ENCODE results near the gene DNAJB7. TPM values are rescaled to one million over a fixed set of nuclear protein-coding genes. Genes with fewer than 3 reads are reported as not detected.
A peak's percentile ranks its signal among the peaks of the same experiment; 100 is the strongest.

DNAJB7 gene
- total RNA-seq, 5 donors from 2014 or later (not counting 1 experiment from before 2014, with no cell fraction given): not detected

- DNase-seq (no peak), ATAC-seq (replicated peaks in 1 of 4) (no peak)
- peak overlapping the region; percentile 46 to 52 for H3K27ac Mint-ChIP-seq
- Histone ChIP-seq H3K4me1 (ENCODE audit: control insufficient read depth in 1 of 2, extremely low read depth in 1 of 2, insufficient read depth in 2 of 2, low read length in 2 of 2) (peaks cover 11 to 23% of the 10 kb centered on the region in 2 experiments), H3K27me3 (replicated peaks in 1 of 2; ENCODE audit: control insufficient read depth in 2 of 2, extremely low read depth in 1 of 2, insufficient read depth in 2 of 2, low read length in 1 of 2) (no peaks in the 10 kb centered on the region), H3K27ac (ENCODE audit: low read length) (no peak overlapping the region), H3K4me3 (ENCODE audit: control insufficient read depth in 1 of 2, extremely low read depth in 1 of 2, low read length in 1 of 2) (peak overlapping the region; percentile 53 to 79), H3K9me3 (no peaks in the 10 kb centered on the region), H3K36me3 (ENCODE audit: control insufficient read depth in 2 of 2, extremely low read depth in 1 of 2, insufficient read depth in 1 of 2, low read length in 1 of 2) (peaks cover 5 to 7% of the 10 kb centered on the region in 2 donors)
- H3K9me3 Mint-ChIP-seq: no peaks in the 10 kb centered on the region
- POLR2A ChIA-PET: interaction anchor here in 1 of 2 donors (1.2 kb wide), 1 partner anchor 37 kb away, joined by 7 read pairs; the partner anchor contains the start of genes ST13 and XPNPEP3
- no CpG with 5 or more reads among the region's 4 CpGs for WGBS (ENCODE audit: insufficient coverage)
- H3K36me3 Mint-ChIP-seq: peaks cover 15% of the 10 kb centered on the region
- peak overlapping the region; percentile 70 to 97 (median 94) for H3K4me3 Mint-ChIP-seq
- CTCF ChIA-PET: interaction anchor here (0.6 kb wide), 3 partner anchors 35 to 93 kb away, joined by 3 to 9 read pairs (median 4); no protein-coding TSS in a partner anchor
- no peaks in the 10 kb centered on the region for H3K27me3 Mint-ChIP-seq
- H3K4me1 Mint-ChIP-seq: peaks cover 28 to 37% (median 34%) of the 10 kb centered on the region in 3 donors
Measured at GRCh38 chr22:40819599-40820140, 42.2 kb downstream of the DNAJB7 start.

- H3K27me3 Mint-ChIP-seq: no peaks in the 10 kb centered on the region
- Histone ChIP-seq H3K4me3 (ENCODE audit: control insufficient read depth in 1 of 2, extremely low read depth in 1 of 2, low read length in 1 of 2) (peak within 1 kb of the TSS; percentile 79 to 84), H3K4me1 (ENCODE audit: control insufficient read depth in 1 of 2, extremely low read depth in 1 of 2, insufficient read depth in 2 of 2, low read length in 2 of 2) (peaks cover 11 to 23% of the 10 kb centered on the region in 2 experiments), H3K27me3 (replicated peaks in 1 of 2; ENCODE audit: control insufficient read depth in 2 of 2, extremely low read depth in 1 of 2, insufficient read depth in 2 of 2, low read length in 1 of 2) (no peaks in the 10 kb centered on the region), H3K27ac (ENCODE audit: low read length) (peak within 1 kb of the TSS; percentile 32), H3K9me3 (no peaks in the 10 kb centered on the region), H3K36me3 (ENCODE audit: control insufficient read depth in 2 of 2, extremely low read depth in 1 of 2, insufficient read depth in 1 of 2, low read length in 1 of 2) (peaks cover 3 to 5% of the 10 kb centered on the region in 2 donors)
- CTCF ChIA-PET: interaction anchor here (0.6 to 0.7 kb wide), 8 partner anchors 36 to 1317 kb away, joined by 3 to 4 read pairs (median 3); partner anchors contain the start of genes MIEF1 (in 1 of the 2) and PHF5A (in 1 of the 2)
- H3K9me3 Mint-ChIP-seq: no peaks in the 10 kb centered on the region
- ATAC-seq (replicated peaks in 1 of 4) (peak; percentile 92 to 97 (median 94)), DNase-seq (peak; percentile 73 to 92 (median 85))
- POLR2A ChIA-PET: interaction anchor here in 1 of 2 donors (0.6 to 1.2 kb wide), 3 partner anchors 38 to 697 kb away, joined by 3 to 7 read pairs (median 3); partner anchors contain the start of genes ST13 and XPNPEP3
- H3K36me3 Mint-ChIP-seq: peaks cover 20% of the 10 kb centered on the region
- WGBS (ENCODE audit: insufficient coverage): under 1% methylated on average over 36 of the region's 61 CpGs
- H3K4me3 Mint-ChIP-seq: peak within 1 kb of the TSS; percentile 70 to 97 (median 94)
- H3K4me1 Mint-ChIP-seq: peaks cover 33 to 39% (median 39%) of the 10 kb centered on the region in 3 donors
- H3K27ac Mint-ChIP-seq: peak within 1 kb of the TSS; percentile 80 to 90
Measured at GRCh38 chr22:40818747-40819598, 42.9 kb downstream of the DNAJB7 start, which contains the start of gene SLC25A17. Gene SLC25A17, minus strand, starts transcription at chr22:40819346. Its CDS starts 98 bp downstream, at chr22:40819248.

DNA sequence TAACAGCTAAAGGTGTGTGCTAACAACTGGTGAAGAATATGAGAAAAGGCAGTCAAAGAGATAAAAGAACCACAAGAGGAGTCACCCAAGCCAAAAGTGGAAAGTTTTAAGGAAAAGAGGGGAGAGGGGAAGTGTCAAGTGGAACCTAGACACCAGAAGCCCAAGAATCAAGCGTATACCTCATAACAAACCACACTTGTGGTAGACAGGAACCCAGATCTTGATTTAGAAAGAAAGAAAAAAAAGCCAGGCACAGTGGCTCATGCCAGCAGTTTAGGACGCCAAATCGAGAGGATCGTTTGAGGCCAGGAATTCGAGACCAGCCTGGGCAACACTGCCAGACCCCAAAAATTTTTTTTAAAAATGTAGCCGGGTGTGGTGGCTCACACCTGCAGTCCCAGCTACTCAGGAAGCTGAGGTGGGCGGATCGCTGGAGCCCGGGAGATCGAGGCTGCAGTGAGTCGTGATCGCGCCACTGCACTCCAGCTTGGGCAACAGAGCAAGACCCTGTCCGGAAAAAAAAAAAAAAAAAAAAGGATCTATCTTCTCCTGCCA, 43.6 kb downstream of the DNAJB7 start:
- Mint-ChIP-seq H3K9me3 (no peaks in the 10 kb centered on the region), H3K36me3 (peaks cover 16% of the 10 kb centered on the region), H3K27me3 (no peaks in the 10 kb centered on the region), H3K4me3 (peak overlapping the region; percentile 70 to 97 (median 94)), H3K27ac (peak overlapping the region; percentile 80 to 90), H3K4me1 (peaks cover 35 to 42% (median 41%) of the 10 kb centered on the region in 3 donors)
- WGBS (ENCODE audit: insufficient coverage): 2% methylated on average over 10 of the region's 14 CpGs
- DNase-seq (peak in 3 of 35 experiments; percentile 3 to 49 (median 7)), ATAC-seq (replicated peaks in 1 of 4) (peak in 2 of 4 experiments; percentile 2)
- Histone ChIP-seq H3K4me3 (ENCODE audit: control insufficient read depth in 1 of 2, extremely low read depth in 1 of 2, low read length in 1 of 2) (peak overlapping the region; percentile 79 to 84), H3K4me1 (ENCODE audit: control insufficient read depth in 1 of 2, extremely low read depth in 1 of 2, insufficient read depth in 2 of 2, low read length in 2 of 2) (peaks cover 11 to 23% of the 10 kb centered on the region in 2 experiments), H3K27me3 (replicated peaks in 1 of 2; ENCODE audit: control insufficient read depth in 2 of 2, extremely low read depth in 1 of 2, insufficient read depth in 2 of 2, low read length in 1 of 2) (no peaks in the 10 kb centered on the region), H3K27ac (ENCODE audit: low read length) (peak overlapping the region; percentile 32), H3K9me3 (no peaks in the 10 kb centered on the region), H3K36me3 (ENCODE audit: control insufficient read depth in 2 of 2, extremely low read depth in 1 of 2, insufficient read depth in 1 of 2, low read length in 1 of 2) (peaks cover 0 to 5% of the 10 kb centered on the region in 2 donors)
- ChIA-PET POLR2A (interaction anchor here in 1 of 2 donors (0.7 kb wide), 1 partner anchor 696 kb away, joined by 3 read pairs; no protein-coding TSS in a partner anchor), CTCF (interaction anchor here (0.6 to 0.7 kb wide), 6 partner anchors 37 to 1316 kb away, joined by 3 to 4 read pairs (median 3); partner anchors contain the start of gene MIEF1 (in 1 of the 2))

GRCh38 chr22:40817737-40818136, 44.2 kb downstream of the DNAJB7 start:
- DNase-seq (no peak), ATAC-seq (replicated peaks in 1 of 4) (no peak)
- peak overlapping the region; percentile 11 to 37 for H3K27ac Mint-ChIP-seq
- no peaks in the 10 kb centered on the region for H3K27me3 Mint-ChIP-seq
- H3K36me3 ChIP-seq (ENCODE audit: control insufficient read depth in 2 of 2, extremely low read depth in 1 of 2, insufficient read depth in 1 of 2, low read length in 1 of 2): peaks cover 3 to 5% of the 10 kb centered on the region in 2 donors
- H3K4me1 Mint-ChIP-seq: peaks cover 35 to 42% (median 41%) of the 10 kb centered on the region in 3 donors
- WGBS (ENCODE audit: insufficient coverage): 85% methylated on average over 4 of the region's 4 CpGs
- peaks cover 11 to 23% of the 10 kb centered on the region in 2 experiments for H3K4me1 ChIP-seq (ENCODE audit: control insufficient read depth in 1 of 2, extremely low read depth in 1 of 2, insufficient read depth in 2 of 2, low read length in 2 of 2)
- H3K4me3 Mint-ChIP-seq: peak overlapping the region; percentile 70 to 97 (median 94)
- H3K27me3 ChIP-seq (replicated peaks in 1 of 2; ENCODE audit: control insufficient read depth in 2 of 2, extremely low read depth in 1 of 2, insufficient read depth in 2 of 2, low read length in 1 of 2): no peaks in the 10 kb centered on the region
- no peaks in the 10 kb centered on the region for H3K9me3 ChIP-seq
- CTCF ChIA-PET: interaction anchor here (0.6 kb wide), 3 partner anchors 81 to 359 kb away, joined by 3 to 4 read pairs (median 4); no protein-coding TSS in a partner anchor
- no peak overlapping the region for H3K4me3 ChIP-seq (ENCODE audit: control insufficient read depth in 1 of 2, extremely low read depth in 1 of 2, low read length in 1 of 2)
- H3K27ac ChIP-seq (ENCODE audit: low read length): no peak overlapping the region
- H3K36me3 Mint-ChIP-seq: peaks cover 13% of the 10 kb centered on the region
- H3K9me3 Mint-ChIP-seq: no peaks in the 10 kb centered on the region
- POLR2A ChIA-PET: no interaction called here

- no peak overlapping the region for H3K4me3 Mint-ChIP-seq
- Histone ChIP-seq H3K4me3 (ENCODE audit: control insufficient read depth in 1 of 2, extremely low read depth in 1 of 2, low read length in 1 of 2) (no peak overlapping the region), H3K36me3 (ENCODE audit: control insufficient read depth in 2 of 2, extremely low read depth in 1 of 2, insufficient read depth in 1 of 2, low read length in 1 of 2) (peaks cover 4 to 5% of the 10 kb centered on the region in 2 donors), H3K27me3 (replicated peaks in 1 of 2; ENCODE audit: control insufficient read depth in 2 of 2, extremely low read depth in 1 of 2, insufficient read depth in 2 of 2, low read length in 1 of 2) (no peaks in the 10 kb centered on the region), H3K4me1 (ENCODE audit: control insufficient read depth in 1 of 2, extremely low read depth in 1 of 2, insufficient read depth in 2 of 2, low read length in 2 of 2) (peaks cover 6 to 17% of the 10 kb centered on the region in 2 experiments), H3K27ac (ENCODE audit: low read length) (no peak overlapping the region), H3K9me3 (no peaks in the 10 kb centered on the region)
- H3K4me1 Mint-ChIP-seq: peaks cover 32 to 48% (median 40%) of the 10 kb centered on the region in 3 donors
- DNase-seq: no peak
- peaks cover 18% of the 10 kb centered on the region for H3K36me3 Mint-ChIP-seq
- no peak overlapping the region for H3K27ac Mint-ChIP-seq
- ATAC-seq (replicated peaks in 1 of 4): no peak
- no peaks in the 10 kb centered on the region for H3K27me3 Mint-ChIP-seq
- H3K9me3 Mint-ChIP-seq: no peaks in the 10 kb centered on the region
- CTCF ChIA-PET: no interaction called here
- POLR2A ChIA-PET: interaction anchor here in 1 of 2 donors (1.0 kb wide), 1 partner anchor 1936 kb away, joined by 3 read pairs; no protein-coding TSS in a partner anchor
Measured at GRCh38 chr22:40813912-40814315, 48.0 kb downstream of the DNAJB7 start.

Data from T-cell (primary cell).